Measurements from ENCODE around the gene WAC.

GRCh38 chr10:28600056-28600455, 67.1 kb downstream of the WAC start:
- TF ChIP-seq POLR2AphosphoS5 (IDR thresholded peaks at IDR 0.05) (no peak), CTCF (IDR thresholded peaks at IDR 0.05) (no peak), POLR2A (IDR thresholded peaks at IDR 0.05) (no peak), EP300 (IDR thresholded peaks at IDR 0.05) (no peak)
